Retina (tissue), 1 donor: Measurements from ENCODE around the gene MXRA5.
A peak's percentile ranks its signal among the peaks of the same experiment; 100 is the strongest.
"Not testable (repeated sequence)": the region's sequence is repeated elsewhere in the genome, so short reads cannot be mapped to it uniquely, and the experiment has no call there.

Experiments used
- DNase-seq: peaks from one replicate; pipeline ENCODE4 v3.0.0-alpha.2; 2016

Gene MXRA5

DNA sequence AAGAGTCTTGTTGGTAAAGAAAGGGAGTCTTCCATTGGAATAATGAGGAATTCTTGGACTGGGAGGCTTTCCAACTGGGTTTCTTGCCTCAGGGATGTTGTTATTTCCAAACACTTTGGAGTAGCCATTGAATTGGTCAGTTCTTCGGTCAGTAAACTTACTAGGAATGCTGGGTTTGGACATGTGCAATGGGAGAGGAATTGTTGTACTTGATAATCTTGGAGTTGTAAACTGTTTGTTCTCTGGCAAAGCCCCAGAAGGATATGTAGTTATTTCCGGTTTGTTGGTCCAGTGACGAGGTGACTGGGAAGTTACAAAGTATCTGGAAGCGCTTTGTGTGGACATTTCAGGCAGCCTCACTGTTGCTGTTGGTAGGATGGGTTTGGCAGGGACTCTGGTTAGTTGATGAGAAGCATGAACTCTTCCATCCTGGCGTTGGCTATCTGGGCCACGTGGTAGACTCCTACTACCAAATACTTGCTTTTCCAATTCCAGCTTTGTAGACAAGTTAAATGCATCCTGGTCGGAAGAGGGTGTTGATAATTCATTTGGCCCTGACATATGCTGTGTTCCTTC, 25.9 kb downstream of the MXRA5 start:
- DNase-seq, result no peak

DNA sequence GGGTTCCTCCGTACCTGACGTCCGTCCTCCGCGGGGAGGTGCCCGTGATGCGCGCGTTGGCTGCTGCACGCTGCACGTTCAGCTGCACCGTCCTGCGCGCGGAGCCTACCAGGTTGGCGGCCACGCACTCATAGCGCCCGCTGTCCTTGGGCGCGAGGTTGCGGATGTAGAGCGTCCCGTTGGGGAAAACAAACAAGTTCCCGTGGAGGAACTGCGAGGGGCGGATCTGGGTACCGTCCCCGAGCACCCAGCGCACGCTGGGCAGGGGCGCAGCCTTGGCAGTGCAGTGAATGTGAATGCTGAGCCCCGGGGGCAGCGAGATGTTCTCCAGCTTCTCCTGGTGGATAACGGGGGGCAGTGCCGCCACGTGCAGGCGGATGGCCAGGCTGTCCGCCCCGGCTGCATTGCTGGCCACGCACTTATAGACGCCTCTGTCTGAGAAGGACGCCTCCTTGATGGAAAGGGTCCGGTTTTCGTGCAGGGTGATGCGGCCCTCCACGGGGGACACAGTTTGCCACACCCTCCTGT, 29.2 kb downstream of the MXRA5 start:
- no peak for DNase-seq

DNA sequence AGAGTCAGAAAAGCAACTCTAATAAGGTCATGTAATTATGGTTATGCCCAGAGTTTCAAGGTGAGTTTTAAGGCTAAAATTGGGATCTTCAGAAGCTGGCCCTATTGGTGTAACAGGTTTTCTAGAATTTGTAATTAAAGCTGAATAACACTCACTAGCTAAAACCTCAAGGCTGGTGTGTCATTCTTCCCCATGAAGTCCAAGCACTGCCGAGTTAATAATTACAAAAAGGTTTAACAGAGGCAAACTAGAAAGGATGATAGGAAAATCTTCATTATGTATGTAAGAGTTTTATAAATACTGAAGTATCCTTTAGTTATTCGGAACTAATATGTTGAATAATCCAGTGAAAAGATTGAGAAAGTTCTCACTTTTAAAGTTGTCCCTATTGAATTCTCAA, 34.3 kb downstream of the MXRA5 start:
- DNase-seq, result no peak

DNA sequence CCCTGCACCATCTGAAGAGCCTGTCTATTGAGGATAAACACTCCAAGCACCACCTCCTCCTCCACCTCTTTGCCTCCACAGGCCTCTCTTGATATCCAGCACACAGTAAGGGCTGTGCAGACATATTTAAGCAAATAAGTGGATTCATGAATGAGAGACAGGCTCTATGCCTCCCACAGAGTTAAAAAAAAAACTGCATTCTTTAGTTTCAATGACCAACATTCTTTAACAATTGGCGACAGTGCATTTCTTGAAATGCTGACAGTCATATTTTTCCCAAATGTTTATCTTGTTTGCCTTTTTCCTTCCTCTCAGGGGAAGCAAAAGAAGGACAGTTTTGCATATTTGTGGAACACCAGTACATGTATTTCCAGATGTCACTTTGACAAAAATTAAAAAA, 38.6 kb downstream of the MXRA5 start:
- no peak for DNase-seq

DNA sequence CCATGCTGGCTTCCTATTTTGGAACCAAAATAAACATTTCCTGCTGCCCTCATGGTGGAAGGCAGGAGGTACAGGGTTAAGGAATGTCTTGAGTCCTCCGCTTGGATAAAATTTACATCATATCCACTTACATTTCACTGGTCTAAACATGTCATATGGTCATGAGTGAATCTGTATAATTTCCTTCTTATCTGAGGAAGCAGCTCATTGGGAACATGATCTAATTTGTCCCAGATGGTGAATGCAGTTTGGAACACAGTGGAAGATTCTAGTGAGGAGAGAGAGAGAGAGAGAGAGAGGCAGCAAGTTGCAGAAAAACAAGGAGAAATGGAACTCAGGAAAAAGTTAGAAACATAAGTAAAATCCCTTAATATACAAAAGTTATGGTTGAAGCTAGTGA, 46.8 kb downstream of the MXRA5 start:
- DNase-seq, result no peak

DNA sequence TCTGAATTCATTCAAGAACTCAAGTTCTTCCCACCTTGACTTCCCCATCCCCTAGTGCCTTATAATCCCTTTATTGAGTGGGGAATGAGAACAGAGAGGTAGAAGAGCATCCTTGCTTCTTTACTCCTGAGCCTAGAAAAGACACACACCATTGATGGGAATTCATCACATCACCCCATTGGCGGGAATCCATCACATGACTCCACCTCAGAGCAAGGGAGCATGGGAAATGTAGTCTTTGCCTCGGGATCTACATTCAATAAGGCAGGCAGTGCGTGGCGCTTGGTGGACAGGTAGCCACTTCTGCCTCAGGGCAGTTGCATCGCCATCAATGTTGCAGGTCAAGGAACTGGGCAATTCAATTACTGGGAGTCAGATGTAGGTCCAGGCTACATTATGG, 50.7 kb downstream of the MXRA5 start:
- no peak for DNase-seq

DNA sequence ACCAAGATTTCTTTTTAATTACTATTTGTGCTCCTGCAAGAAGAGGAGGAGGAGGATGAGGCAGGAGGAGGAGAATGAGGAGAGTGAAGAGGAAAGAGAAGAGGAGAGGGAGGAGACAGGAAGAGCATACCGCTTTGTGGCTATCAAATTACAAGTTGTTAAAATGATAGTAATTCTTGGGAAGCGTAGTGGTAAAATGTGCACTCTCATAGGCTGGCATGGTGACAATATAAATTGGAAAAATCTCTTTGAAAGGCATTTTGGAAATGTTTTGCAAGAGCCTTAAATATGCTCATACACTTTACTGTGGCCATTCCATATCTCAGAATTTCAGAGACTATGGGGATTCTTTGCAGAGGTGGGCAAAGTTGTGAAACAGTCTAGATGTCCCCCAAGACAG, 53.2 kb downstream of the MXRA5 start:
- DNase-seq, result no peak

DNA sequence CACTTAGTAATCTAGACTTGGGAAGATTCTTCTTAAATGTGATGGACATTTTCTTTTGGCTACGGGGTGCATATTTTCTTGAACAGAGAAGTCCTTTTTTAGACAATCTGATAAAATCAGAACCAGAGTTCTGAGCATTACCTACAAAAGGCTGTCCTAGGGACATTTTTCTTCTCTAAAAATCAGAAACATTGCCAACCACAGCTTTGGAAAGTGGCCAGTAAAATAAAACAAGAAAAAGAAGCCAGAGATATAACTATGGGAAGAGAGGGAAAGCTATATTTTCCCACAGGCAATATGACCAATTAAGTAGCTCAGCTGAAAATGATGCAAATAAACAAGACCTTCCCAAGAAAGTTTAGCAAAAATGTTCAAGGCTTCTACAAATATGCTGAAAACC, 55.9 kb downstream of the MXRA5 start:
- no peak for DNase-seq

DNA sequence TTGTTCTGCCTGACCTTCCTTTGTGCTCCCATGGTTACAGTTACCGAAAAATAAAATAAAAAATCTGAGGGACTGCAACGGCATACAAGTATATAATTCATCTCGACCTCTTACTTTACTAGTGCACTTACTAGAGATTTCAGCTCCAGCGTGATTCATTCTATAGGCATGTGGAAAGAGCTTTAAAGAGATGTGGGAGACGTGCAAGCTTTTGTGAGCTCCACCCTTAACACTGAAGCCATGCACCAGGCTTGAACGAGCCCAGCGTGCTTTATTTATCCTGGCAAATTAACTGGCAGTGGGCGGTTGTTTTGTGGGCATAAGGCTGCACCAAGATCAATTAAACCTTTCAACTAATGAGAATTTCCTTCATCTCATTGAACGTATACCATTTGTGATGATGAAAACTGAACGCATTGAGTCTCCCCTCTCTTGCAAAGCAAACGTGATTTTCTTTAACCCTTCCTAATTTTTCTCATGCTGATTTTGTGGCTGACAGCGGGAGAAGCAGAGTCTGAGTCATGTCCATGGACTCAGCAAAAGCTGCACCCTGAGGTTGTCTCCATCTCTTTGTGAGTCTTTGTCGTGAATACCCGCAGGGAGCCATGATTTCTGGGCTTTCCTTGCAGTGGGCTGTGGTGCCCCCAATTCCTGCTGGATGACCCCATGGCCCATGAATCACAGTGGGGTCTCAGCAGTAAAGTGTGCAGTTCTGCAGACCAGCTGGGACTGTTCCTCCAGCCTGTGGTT, 60.1 kb downstream of the MXRA5 start:
- DNase-seq, result peak; percentile 2

DNA sequence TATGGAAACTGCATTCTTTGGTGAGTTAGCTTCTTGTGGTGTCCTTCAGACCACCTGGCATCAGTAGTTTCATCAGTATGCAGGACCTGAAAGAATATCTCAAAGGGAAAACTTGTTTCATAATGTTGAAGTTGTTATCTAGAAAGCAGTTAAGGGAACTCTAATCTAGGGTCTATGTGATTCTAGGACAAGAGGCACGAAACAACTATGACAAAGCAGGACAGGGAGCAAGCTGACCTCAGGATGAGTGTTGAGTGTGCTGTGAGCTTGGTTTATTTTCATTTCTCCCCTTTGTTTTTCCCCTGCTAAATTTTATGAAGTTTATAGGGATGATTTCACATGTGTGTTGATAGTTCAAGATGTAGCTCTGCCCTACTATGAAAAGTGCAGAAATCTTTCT, 65.7 kb downstream of the MXRA5 start:
- DNase-seq, result no peak

DNA sequence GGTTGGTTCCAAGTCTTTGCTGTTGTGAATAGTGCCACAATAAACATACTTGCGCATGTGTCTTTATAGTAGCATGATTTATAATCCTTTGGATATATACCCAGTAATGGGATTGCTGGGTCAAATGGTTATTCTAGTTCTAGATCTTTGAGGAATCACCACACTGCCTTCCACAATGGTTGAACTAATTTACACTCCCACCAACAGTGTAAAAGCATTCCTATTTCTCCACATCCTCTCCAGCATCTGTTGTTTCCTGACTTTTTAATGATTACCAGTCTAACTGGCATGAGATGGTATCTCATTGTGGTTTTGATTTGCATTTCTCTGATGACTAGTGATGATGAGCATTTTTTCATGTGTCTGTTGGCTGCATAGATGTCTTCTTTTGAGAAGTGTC, 72.8 kb downstream of the MXRA5 start:
- DNase-seq, result not testable (repeated sequence)

DNA sequence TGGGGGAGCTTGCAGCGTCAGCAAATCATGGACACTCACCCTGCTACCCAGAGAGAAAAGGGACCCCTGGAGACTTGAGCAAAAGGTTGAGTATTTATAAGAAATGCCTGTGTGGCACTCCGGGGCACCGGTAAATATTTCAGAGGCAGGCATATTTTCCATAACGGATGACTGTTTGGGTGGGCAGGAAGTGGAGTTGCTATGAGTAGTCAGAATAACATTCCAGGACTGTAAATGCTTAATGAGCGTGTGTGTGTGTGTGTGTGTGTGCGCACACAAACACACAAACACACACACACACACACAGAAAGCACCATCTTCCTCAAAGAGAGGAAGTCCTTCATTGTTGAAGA, 74.6 kb downstream of the MXRA5 start:
- DNase-seq, result peak; percentile 9

DNA sequence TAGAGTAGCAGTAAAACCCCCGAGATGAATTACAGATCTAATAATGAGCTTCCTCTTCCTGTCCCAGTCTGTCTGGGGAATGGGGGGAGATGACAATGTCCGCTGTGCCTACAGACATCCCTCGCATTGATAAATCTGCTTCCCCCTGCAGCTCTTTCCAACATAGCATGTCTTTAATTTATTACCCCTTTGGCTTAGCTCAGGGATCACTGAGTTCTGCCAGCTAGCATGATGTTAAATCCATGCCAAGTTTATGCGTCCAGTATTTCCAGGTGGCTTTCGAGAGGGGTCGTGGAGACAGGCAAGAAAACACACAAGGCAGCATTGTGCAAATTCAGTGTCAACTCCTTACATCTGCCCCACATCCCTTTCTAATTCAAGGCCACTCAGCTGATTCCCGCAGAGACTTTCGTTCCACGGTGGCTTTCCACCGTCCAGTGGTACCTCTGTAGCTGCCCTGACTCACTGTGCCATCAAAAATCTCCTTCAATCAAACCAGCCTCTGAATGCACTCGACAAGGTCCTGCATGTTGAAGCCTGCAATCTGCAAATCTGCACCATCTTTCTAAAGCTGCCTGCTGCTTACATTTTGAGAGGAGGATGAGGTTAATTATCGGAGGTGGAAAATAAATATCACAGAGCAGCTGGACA, 75.1 kb downstream of the MXRA5 start:
- peak; percentile 10 for DNase-seq

DNA sequence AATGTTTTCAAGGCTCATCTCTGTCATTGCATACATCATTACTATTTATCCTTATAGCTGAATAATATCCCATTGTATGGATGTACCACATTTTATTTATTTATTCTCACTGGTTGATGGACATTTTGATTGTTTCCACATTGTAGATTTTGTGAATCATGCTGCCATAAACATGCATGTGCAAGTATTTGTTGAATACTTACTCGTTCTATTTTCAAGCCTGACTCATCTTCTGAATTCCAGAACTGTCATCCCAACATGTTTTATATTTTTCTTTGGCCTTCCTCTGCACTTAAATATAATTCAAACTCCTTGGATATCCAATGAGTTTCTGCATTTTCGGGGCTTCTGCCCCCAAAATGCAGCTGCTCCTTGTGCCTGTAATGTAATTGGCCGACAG, 77.6 kb downstream of the MXRA5 start:
- no peak for DNase-seq

DNA sequence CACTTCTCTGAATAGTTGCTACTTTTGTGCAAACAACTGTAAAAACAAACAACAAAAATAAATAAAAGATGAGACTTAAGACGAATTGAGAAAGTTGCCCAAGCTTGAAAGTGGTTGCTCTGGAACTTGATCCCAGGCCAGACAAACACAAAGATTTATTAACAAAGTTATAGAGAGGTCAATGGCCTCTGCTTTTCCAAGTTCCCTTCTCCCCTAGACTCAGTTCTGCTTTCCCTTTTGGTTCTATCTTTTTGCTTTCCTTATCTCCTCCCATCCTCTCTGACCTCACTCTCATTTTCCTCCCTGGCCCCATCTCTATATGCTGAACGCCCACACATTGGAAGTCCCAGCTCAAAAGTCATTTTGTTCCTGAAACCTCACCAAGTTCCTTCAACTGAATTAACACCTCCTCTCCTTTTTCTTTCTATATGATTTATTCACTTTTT, 82.7 kb downstream of the MXRA5 start:
- no peak for DNase-seq

DNA sequence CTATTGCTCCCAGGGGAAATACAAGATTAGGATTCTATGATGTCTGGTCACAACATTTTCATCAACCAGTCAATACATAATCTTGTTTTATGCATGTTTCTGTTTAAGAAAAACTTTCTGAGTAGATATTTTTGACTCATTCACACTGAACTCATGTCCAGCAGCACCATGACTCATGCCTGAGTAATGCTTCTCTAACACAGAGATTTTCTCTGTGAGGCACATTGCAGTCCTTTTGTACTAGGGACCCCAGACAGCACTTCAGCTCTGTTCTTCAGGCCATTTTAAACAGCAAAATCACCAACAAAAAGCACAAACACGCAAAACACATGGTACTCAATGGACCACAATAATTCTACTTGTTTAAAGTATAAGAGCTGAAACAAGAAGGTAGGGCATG, 83.6 kb downstream of the MXRA5 start:
- no peak for DNase-seq
